ENCODE results near the gene PAQR4. TPM values are rescaled to one million over a fixed set of nuclear protein-coding genes. Genes with fewer than 3 reads are reported as not detected.

The PAQR4 gene
- total and polyA plus RNA-seq, 2 of the 13 experiments (the other 11 are each of a cell fraction or from before 2014, with no cell fraction given): 15.9 to 24.8 TPM

DNA sequence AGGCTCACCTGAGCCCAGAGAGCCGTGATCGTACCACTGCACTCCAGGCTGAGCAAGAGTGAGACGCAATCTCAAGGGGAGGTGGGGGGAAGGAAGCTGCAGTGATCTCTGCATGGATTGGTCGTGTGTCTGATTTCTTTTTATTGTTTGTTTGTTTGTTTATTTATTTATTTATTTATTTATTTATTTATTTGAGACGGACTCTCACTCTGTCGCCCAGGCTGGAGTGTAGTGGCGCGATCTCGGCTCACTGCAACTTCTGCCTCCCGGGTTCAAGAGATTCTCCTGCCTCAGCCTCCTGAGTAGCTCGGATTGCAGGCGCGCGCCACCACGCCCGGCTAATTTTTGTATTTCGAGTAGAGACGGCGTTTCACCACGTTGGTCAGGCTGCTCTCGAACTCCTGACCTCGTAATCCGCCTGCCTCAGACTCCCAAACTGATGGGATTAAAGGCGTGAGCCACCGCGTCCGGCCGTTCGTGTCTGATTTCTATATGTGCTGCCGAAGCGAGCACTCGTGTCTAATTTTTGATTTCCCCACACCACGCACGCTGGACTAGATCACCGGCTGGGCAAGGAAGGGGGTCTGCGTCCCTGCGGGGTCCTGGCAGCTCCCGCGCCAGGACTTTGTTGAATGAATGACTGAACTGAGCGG, 50.6 kb downstream of the PAQR4 start (continued):
- TF ChIP-seq, protein P1, sequence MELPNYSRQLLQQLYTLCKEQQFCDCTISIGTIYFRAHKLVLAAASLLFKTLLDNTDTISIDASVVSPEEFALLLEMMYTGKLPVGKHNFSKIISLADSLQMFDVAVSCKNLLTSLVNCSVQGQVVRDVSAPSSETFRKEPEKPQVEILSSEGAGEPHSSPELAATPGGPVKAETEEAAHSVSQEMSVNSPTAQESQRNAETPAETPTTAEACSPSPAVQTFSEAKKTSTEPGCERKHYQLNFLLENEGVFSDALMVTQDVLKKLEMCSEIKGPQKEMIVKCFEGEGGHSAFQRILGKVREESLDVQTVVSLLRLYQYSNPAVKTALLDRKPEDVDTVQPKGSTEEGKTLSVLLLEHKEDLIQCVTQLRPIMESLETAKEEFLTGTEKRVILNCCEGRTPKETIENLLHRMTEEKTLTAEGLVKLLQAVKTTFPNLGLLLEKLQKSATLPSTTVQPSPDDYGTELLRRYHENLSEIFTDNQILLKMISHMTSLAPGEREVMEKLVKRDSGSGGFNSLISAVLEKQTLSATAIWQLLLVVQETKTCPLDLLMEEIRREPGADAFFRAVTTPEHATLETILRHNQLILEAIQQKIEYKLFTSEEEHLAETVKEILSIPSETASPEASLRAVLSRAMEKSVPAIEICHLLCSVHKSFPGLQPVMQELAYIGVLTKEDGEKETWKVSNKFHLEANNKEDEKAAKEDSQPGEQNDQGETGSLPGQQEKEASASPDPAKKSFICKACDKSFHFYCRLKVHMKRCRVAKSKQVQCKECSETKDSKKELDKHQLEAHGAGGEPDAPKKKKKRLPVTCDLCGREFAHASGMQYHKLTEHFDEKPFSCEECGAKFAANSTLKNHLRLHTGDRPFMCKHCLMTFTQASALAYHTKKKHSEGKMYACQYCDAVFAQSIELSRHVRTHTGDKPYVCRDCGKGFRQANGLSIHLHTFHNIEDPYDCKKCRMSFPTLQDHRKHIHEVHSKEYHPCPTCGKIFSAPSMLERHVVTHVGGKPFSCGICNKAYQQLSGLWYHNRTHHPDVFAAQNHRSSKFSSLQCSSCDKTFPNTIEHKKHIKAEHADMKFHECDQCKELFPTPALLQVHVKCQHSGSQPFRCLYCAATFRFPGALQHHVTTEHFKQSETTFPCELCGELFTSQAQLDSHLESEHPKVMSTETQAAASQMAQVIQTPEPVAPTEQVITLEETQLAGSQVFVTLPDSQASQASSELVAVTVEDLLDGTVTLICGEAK (IDR thresholded peaks at IDR 0.05): no peak
- TF ChIP-seq, protein P1 (CRISPR knock-in tag; IDR thresholded peaks at IDR 0.05): no peak
- no peak for TF ChIP-seq ZBTB20 (CRISPR knock-in tag; IDR thresholded peaks at IDR 0.05; ENCODE audit: borderline replicate concordance, low read depth)
- TF ChIP-seq, protein P2, sequence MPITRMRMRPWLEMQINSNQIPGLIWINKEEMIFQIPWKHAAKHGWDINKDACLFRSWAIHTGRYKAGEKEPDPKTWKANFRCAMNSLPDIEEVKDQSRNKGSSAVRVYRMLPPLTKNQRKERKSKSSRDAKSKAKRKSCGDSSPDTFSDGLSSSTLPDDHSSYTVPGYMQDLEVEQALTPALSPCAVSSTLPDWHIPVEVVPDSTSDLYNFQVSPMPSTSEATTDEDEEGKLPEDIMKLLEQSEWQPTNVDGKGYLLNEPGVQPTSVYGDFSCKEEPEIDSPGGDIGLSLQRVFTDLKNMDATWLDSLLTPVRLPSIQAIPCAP (CRISPR knock-in tag; IDR thresholded peaks at IDR 0.05; ENCODE audit: low read depth): no peak
- TF ChIP-seq ELF3 (CRISPR knock-in tag; IDR thresholded peaks at IDR 0.05): no peak
- no peak for TF ChIP-seq ZMAT3 (CRISPR knock-in tag; conservative IDR thresholded peaks at IDR 0.05)
- TF ChIP-seq ZFP36L1 (CRISPR knock-in tag; IDR thresholded peaks at IDR 0.05): no peak
- TF ChIP-seq HDAC1 (CRISPR knock-in tag; IDR thresholded peaks at IDR 0.05): peak; percentile 45
- no peak for TF ChIP-seq SRY (CRISPR knock-in tag; IDR thresholded peaks at IDR 0.05)
- no peak for TF ChIP-seq RBM39 (IDR thresholded peaks at IDR 0.05; ENCODE audit: low read depth, low read length, poor library complexity, severe bottlenecking)
- TF ChIP-seq PCBP2 (optimal IDR thresholded peaks at IDR 0.05; ENCODE audit: low read depth, low read length, poor library complexity, severe bottlenecking): no peak
- no peak for TF ChIP-seq ZNF460 (CRISPR knock-in tag; IDR thresholded peaks at IDR 0.05; ENCODE audit: borderline replicate concordance)
- TF ChIP-seq POLR2AphosphoS2 (IDR thresholded peaks at IDR 0.05; ENCODE audit: low read depth, low read length): no peak
- no peak for TF ChIP-seq CHD2 (IDR thresholded peaks at IDR 0.05; ENCODE audit: low read depth, low read length)
- TF ChIP-seq, protein P3, sequence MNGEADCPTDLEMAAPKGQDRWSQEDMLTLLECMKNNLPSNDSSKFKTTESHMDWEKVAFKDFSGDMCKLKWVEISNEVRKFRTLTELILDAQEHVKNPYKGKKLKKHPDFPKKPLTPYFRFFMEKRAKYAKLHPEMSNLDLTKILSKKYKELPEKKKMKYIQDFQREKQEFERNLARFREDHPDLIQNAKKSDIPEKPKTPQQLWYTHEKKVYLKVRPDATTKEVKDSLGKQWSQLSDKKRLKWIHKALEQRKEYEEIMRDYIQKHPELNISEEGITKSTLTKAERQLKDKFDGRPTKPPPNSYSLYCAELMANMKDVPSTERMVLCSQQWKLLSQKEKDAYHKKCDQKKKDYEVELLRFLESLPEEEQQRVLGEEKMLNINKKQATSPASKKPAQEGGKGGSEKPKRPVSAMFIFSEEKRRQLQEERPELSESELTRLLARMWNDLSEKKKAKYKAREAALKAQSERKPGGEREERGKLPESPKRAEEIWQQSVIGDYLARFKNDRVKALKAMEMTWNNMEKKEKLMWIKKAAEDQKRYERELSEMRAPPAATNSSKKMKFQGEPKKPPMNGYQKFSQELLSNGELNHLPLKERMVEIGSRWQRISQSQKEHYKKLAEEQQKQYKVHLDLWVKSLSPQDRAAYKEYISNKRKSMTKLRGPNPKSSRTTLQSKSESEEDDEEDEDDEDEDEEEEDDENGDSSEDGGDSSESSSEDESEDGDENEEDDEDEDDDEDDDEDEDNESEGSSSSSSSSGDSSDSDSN (CRISPR knock-in tag; IDR thresholded peaks at IDR 0.05): no peak
- no peak for TF ChIP-seq TBX3 (IDR thresholded peaks at IDR 0.05; ENCODE audit: borderline replicate concordance)
